ENCODE data around the gene ZDHHC7. TPM values are rescaled to one million over a fixed set of nuclear protein-coding genes. Genes with fewer than 3 reads are reported as not detected.

ZDHHC7 gene
- total RNA-seq, 2 donors from 2014 or later = 17.5 to 39.2 TPM

GRCh38 chr16:84930298-84931106, 80.8 kb downstream of the ZDHHC7 start:
- H3K27me3 ChIP-seq = no peaks in the 10 kb centered on the region
- ATAC-seq = no peak
- no peak for DNase-seq
- H3K27ac ChIP-seq = no peak overlapping the region
- H3K4me1 ChIP-seq = peaks cover 22% of the 10 kb centered on the region
- H3K36me3 ChIP-seq (replicated peaks in 1 of 2; ENCODE audit: insufficient read depth in 1 of 2, low read depth in 2 of 2) = no peaks in the 10 kb centered on the region
- no peaks in the 10 kb centered on the region for H3K9me3 ChIP-seq
- TF ChIP-seq POLR2A (IDR thresholded peaks at IDR 0.05) (no peak), CTCF (IDR thresholded peaks at IDR 0.05) (no peak)
- WGBS, 2 donors = 68% methylated on average over 8 of the region's 8 CpGs
- intact Hi-C loops (cut with DNase I) = no loop called here
- H3K4me3 ChIP-seq = no peak overlapping the region

- Histone ChIP-seq H3K27ac (no peak overlapping the region), H3K27me3 (no peaks in the 10 kb centered on the region), H3K36me3 (replicated peaks in 1 of 2; ENCODE audit: insufficient read depth in 1 of 2, low read depth in 2 of 2) (no peaks in the 10 kb centered on the region), H3K4me3 (no peak overlapping the region), H3K9me3 (no peaks in the 10 kb centered on the region), H3K4me1 (peaks cover 26% of the 10 kb centered on the region)
- no peak for TF ChIP-seq POLR2A (IDR thresholded peaks at IDR 0.05)
- no peak for TF ChIP-seq CTCF (IDR thresholded peaks at IDR 0.05)
- ATAC-seq (no peak), DNase-seq (peak in 2 of 4 donors; percentile 32 to 36)
- 76 to 83% methylated on average over 20 to 36 of the region's 36 CpGs for WGBS, 2 donors
- intact Hi-C loops (cut with DNase I) = no loop called here
These were observed 81.7 kb downstream of the ZDHHC7 start for GRCh38 chr16:84929421-84930297.

GRCh38 chr16:84928679-84929420, 82.5 kb downstream of the ZDHHC7 start:
- H3K36me3 ChIP-seq (replicated peaks in 1 of 2; ENCODE audit: insufficient read depth in 1 of 2, low read depth in 2 of 2) = no peaks in the 10 kb centered on the region
- H3K27ac ChIP-seq = no peak overlapping the region
- WGBS, 2 donors = 42 to 52% methylated on average over 9 to 16 of the region's 16 CpGs
- no peaks in the 10 kb centered on the region for H3K9me3 ChIP-seq
- intact Hi-C loops (cut with DNase I) = no loop called here
- H3K4me1 ChIP-seq = peaks cover 18% of the 10 kb centered on the region
- no peak overlapping the region for H3K4me3 ChIP-seq
- DNase-seq (peak in 3 of 4 donors; percentile 33 to 52 (median 48)), ATAC-seq (no peak)
- no peaks in the 10 kb centered on the region for H3K27me3 ChIP-seq
- TF ChIP-seq CTCF (IDR thresholded peaks at IDR 0.05) (no peak), POLR2A (IDR thresholded peaks at IDR 0.05) (no peak)

GRCh38 chr16:84927621-84928591, 83.4 kb downstream of the ZDHHC7 start:
- intact Hi-C loops (cut with DNase I) = loop anchor here (2.0 kb wide), 1 partner anchor 39 kb away; no protein-coding TSS in a partner anchor
- peak in 2 of 4 donors; percentile 29 to 32 for DNase-seq
- no peak overlapping the region for H3K4me3 ChIP-seq
- WGBS, 2 donors = 62 to 64% methylated on average over 27 to 32 of the region's 34 CpGs
- no peak for TF ChIP-seq CTCF (IDR thresholded peaks at IDR 0.05)
- TF ChIP-seq POLR2A (IDR thresholded peaks at IDR 0.05) = no peak
- no peaks in the 10 kb centered on the region for H3K36me3 ChIP-seq (replicated peaks in 1 of 2; ENCODE audit: insufficient read depth in 1 of 2, low read depth in 2 of 2)
- H3K4me1 ChIP-seq = peaks cover 11% of the 10 kb centered on the region
- no peak for ATAC-seq
- no peak overlapping the region for H3K27ac ChIP-seq
- H3K9me3 ChIP-seq = no peaks in the 10 kb centered on the region
- H3K27me3 ChIP-seq = no peaks in the 10 kb centered on the region

All from body of pancreas (tissue), 4 donors.